Ecto neural progenitor cell (in vitro differentiated cells): ENCODE data around the gene CCDC187.
"Not testable (repeated sequence)": the region's sequence is repeated elsewhere in the genome, so short reads cannot be mapped to it uniquely, and the experiment has no call there.

ENCODE experiments used
- DNase-seq: peaks from one replicate; pipeline ENCODE4 v3.0.0-alpha.2; 2018; ENCODE audit warnings: low spot score

Gene CCDC187

DNA sequence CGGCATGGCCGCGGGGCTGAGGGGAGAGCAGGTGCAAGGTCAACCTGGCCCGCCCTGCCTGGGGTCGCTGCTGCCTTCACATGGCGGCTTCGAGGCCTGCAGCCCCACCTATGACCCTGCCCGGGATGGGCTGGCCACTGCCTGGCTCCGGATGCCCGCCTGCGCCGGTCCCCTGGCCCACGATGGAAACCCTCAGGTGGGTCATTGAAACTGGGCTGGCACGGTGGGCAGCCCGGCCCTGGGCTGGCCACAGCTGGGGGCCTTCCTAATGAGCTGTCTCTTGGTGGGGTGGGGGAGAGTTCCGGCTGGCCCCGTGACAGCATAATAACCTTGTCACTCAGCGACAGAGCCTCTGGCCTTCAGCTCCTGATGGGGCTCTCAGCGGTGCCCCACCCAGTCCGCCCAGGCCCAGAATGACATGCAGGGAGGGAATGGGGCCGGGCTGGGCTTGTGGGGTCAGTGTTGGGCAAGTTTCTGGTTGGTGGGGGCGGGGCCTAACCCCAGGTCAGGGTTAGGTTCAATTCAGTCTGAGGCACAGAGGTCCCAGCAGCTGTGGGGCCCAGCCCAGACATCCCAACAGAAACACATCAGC, at the start of gene CCDC187:
Gene CCDC187 (minus strand): TSS at position 270 of the 592 bp plus-strand sequence. CDS start 264 bp downstream, at position 6.
- DNase-seq, result no peak

DNA sequence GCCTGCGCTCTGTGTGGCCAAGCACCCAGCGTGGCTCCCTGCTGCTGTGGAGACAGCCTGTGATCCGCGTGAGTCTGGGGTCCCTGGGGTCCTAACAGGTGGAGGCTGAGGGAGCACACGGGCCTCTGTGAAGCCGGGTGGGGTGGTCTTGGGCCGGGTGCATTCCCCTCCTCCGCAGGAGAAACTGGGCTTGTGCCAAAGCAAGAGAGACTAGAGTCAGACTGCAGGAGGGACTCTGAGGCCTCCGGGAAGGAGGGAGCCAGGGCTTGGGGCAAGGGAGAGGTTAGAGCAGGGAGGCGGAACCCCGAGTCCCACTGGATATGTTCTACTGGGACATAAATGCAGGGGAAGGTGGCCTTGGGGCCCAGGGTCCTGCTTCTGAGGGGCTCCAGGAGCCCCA, 49.2 kb upstream of the CCDC187 start:
- DNase-seq, result no peak

- no peak for DNase-seq
Observed at GRCh38 chr9:136352682-136353081, 48.8 kb upstream of the CCDC187 start.

- DNase-seq, result not testable (repeated sequence)
Observed at GRCh38 chr9:136351868-136352267, 48.0 kb upstream of the CCDC187 start.

DNA sequence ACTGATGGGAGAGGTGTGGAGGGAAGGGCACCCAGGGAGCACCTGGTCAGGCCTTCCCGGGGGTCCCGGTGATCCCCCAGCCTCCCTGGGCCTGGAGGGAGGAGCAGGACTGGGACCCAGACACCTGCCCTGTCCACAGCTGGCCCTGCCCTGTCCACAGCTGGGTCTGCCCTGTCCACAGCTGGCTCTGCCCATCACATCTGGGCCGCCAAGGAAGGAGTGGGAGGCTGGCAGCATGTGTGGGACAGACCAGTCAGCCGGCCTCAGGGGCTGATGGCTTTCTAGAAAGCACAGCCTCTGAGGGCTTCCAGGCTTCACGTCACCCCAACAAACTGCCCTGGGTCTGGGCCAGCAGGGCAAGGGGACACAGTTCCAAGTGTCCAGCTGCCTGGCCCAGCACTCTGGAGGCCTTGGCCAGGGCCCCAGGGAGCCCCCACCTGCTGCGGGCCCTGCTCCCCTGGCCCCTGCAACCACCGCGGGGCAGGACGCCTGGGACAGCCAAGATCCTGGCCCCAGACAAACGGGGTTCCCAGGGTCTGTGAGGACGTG, 47.4 kb upstream of the CCDC187 start:
- no peak for DNase-seq

DNA sequence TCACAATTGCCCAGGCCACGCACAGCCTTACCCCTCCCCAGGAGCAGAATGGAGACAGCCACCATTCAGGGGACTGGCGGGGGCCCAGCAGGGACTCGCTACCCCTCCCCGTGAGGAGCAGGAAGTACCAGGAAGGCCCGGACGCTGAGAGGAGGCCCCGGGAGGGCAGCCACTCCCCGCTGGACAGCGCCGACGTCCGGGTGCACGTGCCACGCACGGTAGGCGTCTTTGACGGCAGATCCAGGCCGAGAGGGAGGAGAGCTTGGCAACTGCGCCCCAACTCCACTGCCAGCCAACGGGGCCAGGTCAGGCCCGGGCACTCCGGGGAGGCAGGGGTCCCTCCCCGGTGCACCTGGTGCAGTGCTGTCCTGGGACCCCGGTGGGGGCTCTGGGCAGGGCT, 45.7 kb upstream of the CCDC187 start:
- DNase-seq, result no peak

- DNase-seq, result no peak
Observed at GRCh38 chr9:136348691-136349090, 44.8 kb upstream of the CCDC187 start.

DNA sequence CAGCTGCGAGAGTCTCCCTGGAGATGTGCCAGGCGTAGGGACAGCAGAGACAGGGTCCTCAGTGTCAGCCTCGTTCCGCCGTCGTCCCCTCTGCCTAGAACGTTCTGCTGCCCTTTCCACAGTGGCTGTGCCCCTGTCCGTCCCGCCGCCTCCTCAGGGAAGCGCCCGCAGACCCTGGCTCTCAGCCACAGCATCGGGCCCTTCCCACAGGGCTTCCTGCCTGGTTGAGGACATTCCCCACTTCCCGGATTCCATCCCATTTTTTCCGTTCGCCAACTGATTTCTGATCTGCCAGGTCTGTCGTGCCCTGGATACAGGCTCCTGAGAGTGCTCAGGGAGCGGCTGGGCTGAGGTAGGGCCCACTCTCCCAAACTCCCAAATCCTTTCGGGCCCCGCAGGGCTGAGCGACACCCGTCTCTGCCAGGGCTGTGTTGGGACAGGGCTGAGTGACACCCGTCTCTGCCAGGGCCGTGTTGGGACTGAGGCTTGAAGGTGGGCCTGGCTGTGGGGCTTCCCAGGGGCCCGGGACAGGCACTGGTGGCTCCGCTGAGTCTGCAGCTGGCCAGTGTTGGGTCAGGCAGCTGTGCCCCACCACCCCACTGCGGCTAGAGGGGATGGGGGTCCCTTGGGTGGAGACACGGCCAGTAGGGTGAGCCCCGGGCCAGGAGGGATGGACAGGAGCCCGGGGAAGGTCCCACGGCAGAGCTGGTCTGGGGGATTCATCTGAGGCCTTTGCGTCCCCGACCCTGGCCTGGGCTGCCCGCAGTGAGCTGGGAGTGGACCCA, 43.8 kb upstream of the CCDC187 start:
- no peak for DNase-seq

- DNase-seq, result no peak
Observed at GRCh38 chr9:136346927-136347465, 43.1 kb upstream of the CCDC187 start.

DNA sequence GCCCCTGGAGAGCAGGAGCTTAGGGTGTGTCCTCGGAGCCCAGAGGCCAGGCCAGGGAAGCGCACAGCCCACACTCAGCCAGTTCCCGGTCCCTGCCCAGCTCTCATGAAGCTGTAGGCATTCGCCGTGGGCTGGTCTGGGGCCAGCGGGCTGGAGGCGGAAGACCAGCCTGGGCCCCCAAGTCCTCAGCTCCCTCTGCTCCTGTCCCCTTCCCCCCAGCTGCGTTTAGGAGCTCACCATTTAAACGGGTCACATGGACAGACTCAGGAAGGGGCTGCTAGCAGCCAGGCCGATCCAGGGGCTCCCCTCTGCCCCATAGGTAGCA, 42.2 kb upstream of the CCDC187 start:
- DNase-seq, result no peak

DNA sequence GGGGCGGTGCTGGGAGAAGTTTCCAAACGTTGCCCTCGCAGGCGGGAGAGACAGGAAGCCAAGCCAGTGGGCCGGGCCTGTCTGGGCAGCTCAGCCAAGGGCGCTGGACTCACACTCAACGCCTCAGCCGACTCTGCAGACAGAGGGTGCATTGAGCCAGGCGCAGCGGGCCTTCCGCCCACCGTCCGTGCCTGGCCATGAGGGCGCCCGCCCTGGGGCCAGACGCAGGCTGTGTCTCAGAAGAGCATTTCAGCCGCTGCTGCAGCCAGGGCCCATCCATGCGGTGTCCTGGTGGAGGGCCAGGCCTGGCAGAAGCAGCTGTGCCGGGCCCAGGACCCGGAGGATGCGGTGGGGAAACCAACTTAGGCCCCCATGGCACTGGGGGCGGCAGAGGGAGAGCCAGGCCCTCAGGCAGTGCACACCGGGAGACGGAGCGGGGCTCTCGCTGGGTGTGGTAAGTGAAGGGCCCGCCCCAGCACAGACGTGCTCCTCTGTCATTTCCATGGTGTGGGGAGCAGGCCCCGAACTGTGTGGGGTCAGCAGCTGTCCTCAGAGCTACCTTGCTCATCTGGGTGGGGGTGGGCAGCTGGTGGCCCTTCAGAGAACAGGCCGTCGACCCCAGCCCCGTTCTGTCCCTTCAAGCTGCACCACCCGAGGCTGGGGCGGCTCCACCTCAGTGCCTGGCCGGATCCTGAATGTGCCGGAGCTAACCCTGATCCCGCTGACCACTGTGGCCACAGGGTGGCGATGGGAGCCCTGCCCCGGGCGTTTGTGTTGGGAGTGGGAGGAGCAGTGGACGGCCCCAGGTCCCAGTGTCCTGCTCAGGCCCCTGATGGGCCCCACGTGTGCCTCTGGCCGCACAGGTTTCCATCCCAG, 41.6 kb upstream of the CCDC187 start:
- peak; percentile 86 for DNase-seq

GRCh38 chr9:136344544-136345280, 40.8 kb upstream of the CCDC187 start:
- no peak for DNase-seq

GRCh38 chr9:136343884-136344269, 40.0 kb upstream of the CCDC187 start:
- no peak for DNase-seq

- no peak for DNase-seq
Observed at GRCh38 chr9:136343121-136343883, 39.4 kb upstream of the CCDC187 start.

DNA sequence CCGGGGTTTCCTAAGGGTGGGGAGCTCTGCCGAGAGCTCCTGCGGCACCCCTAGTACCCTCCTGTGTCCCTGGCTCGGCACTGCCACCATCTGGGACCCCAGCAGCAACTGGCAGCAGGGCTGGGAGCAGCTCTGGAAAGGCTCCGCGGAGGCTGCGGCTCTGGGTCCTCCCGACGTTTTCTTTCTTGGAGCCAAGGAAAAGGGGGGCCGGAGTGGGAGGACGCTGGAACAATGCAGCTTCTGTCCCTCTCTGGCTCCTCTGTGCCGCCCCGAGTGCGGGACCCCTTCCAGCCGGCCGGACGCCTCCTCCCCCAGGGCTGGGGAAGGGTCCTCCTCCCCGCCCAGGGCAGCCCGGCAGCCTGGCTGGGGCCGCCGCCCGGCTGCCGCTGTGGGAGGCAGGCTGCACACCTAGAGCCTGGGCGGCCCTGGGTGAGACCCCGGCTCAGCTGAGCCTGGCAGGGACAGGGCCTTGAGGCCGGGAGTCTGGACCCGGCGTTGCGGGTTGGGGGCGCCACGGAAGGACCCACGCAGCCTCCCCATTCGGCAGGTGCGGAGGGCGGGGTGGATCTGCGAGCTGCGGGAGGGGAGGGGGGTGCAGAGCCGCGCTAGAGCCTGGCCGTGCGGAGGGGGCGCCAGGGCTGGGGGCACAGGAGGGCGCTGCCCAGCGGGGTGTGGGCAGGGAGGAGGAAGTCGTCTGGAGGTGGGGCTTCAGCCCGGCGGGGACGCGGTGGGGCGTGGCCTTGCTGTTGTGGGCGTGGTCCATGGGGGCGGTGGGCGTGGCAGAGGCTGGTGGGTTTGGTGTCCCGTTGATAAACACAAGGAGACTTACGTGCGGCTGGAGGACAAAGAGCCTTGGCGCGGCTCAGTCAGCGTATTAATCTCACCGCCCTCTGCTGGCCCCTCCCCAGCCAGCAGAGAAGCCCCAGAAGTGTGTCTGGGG, 38.6 kb upstream of the CCDC187 start:
- peak; percentile 97 for DNase-seq

DNA sequence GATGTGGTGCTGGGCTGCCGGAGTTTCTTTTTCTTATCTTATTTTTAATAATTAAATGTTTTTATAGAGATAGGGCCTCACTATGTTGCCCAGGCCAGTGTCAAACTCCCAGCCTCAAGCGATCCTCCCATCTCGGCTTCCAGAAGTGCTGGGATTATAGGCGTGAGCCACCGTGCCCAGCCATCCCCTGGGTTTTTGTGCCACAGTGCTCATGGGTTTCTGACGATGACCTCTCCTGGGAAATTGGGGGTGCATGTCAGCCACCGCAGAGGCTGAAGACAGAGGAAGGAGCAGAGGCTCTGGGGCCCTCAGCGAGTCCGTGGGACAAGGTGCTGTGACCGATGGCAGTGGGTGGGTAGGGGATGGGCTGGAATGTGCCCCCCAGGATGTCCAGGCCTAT, 37.9 kb upstream of the CCDC187 start:
- no peak for DNase-seq

GRCh38 chr9:136341042-136341655, 37.3 kb upstream of the CCDC187 start:
- no peak for DNase-seq

GRCh38 chr9:136340356-136341041, 36.6 kb upstream of the CCDC187 start:
- DNase-seq, result no peak

DNA sequence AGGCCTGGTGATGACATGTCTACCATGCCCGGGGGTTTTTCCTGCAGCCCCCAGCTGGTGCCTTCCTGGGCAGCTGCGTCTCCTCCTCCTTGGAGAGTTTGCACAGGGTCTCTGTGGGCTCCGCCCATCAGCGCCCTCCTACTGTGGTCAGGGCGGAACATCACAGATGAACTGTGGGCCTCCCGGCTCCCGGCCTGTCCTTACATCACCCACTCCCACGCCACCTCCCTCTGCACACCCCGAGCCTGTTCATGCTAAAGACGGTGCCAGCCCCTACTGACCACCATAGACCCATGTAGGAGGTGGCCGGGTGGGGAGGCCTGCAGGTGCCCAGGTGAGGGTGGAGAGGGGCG, 36.0 kb upstream of the CCDC187 start:
- DNase-seq, result no peak
